Activated T-cell treated with anti-CD3 and anti-CD28 coated beads, Interleukin-2, amount 50 U/mL, for 72 hours (primary cell): ENCODE measurements around the gene PSEN1. TPM values are rescaled to one million over a fixed set of nuclear protein-coding genes. Genes with fewer than 3 reads are reported as not detected.

ENCODE experiments used
- ATAC-seq, 2 donors: fragments of 150-1000 bp; cut with Tn5 transposase; replicated peaks in 1 of 2; 2 replicates each; pipeline ENCODE4 v1.10.0; 2021; ENCODE audit warnings: moderate library complexity in 2 of 2, mild to moderate bottlenecking in 1 of 2
- DNase-seq, 2 donors: peaks; one replicate each; pipeline ENCODE4 v3.0.0; 2021 to 2022; ENCODE audit warnings: mixed read lengths in 1 of 2
- H3K27ac Mint-ChIP-seq: one replicate; pipeline ENCODE4 v1.8.0; 2022; ENCODE audit warnings: mild to moderate bottlenecking, moderate library complexity, mixed read lengths
- H3K27me3 Mint-ChIP-seq: one replicate; pipeline ENCODE4 v1.8.0; 2022; ENCODE audit warnings: low read depth, mixed read lengths
- H3K36me3 Mint-ChIP-seq, 2 donors: one replicate each; pipeline ENCODE4 v1.8.0; 2022; ENCODE audit warnings: mixed read lengths in 2 of 2, mild to moderate bottlenecking in 1 of 2; ENCODE audit not compliant: insufficient read depth in 2 of 2
- H3K4me1 Mint-ChIP-seq: one replicate; pipeline ENCODE4 v1.8.0; 2022; ENCODE audit warnings: low read depth, mixed read lengths
- H3K4me3 Mint-ChIP-seq, 2 donors: one replicate each; pipeline ENCODE4 v1.8.0; 2022; ENCODE audit warnings: mild to moderate bottlenecking in 2 of 2, mixed read lengths in 2 of 2, moderate library complexity in 2 of 2
- H3K9me3 Mint-ChIP-seq, 2 donors: one replicate each; pipeline ENCODE4 v1.8.0; 2022; ENCODE audit warnings: mixed read lengths in 2 of 2
- total RNA-seq, 2 donors: library from RNA; stranded (reverse); gene quantifications; one replicate each; pipeline ENCODE4 v1.2.3, GENCODE V29; 2022

PSEN1 gene
- total RNA-seq, 2 donors from 2014 or later: 40.1 to 42.2 TPM

DNA sequence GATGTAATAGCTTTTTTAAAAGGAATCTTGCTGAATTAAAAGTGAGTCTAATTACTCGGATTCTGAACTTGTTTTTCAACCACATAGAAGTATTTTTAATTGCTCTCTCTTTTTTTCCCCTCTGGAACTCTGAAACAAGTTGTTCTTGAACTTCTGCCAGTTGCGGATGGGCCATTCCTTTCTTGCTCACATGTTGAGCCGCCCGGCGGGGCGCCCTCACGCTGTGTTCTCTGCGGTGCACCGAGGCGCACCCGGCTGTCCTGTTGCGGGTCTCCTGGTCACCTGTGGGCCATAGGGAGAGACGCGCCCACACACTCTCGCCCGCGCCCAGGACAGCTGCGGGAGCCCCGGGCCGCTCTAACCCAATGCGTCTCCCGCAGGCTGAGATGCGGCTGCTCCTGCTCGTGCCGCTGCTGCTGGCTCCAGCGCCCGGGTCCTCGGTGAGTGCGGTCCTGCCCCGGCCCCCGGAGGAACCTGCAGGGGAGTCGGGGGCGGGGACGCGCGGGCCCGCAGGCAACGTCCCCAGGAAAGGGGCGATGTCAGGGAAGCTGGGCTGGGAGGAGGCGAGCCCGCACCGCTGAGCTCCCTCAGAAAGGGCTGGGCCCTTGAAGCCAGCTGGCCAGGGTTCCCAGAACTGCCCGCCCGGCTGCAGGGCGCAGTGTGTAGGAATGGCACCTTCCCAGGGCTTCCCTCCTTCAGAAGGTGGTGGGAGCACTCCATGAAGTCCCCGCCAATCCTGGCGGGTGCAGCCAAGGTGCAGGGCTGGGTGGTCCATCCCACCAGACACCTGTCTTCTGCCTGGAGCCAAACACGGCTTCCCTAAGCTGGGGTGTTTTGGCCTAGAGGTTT, 103.3 kb downstream of the PSEN1 start:
- H3K27ac Mint-ChIP-seq: no peak overlapping the region
- no peak overlapping the region for H3K4me3 Mint-ChIP-seq
- H3K4me1 Mint-ChIP-seq: peaks cover 42% of the 10 kb centered on the region
- H3K27me3 Mint-ChIP-seq: peaks cover 88% of the 10 kb centered on the region
- DNase-seq (no peak), ATAC-seq (no peak)
- H3K36me3 Mint-ChIP-seq: peaks cover 0 to 4% of the 10 kb centered on the region in 2 donors
- H3K9me3 Mint-ChIP-seq: no peaks in the 10 kb centered on the region

DNA sequence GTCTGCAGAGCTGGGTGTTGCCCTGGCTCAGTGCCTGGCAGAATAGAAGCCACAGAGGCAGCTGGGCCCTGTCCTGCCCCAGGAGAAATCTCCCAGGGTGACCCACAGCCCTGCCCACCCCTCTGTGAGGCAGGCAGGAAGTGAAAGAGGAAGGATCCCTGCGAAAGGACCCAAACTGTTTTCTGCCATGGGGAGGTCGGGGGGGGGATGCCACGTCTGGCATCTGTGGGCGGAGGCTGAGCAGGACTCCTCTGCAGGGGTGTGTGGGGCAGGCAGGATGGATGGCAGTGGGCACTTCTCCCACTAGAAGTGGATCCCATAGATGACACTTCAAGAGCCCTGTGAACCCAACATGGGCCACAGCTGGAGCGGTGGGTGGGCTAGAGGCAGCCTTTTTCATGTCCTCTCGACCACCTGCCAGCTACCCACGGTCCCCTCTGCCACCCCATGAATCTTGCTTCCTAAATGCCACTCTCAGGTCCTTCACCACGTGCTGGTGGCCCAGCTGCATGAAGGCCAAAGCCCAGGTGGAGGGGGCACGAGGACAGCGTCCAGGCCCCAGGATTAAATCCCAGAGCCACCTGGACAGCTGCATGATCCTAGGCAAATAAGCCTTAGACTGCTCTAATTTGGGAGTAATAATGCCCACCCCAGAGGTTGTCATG, 104.6 kb downstream of the PSEN1 start:
- H3K27ac Mint-ChIP-seq: no peak overlapping the region
- H3K36me3 Mint-ChIP-seq: peaks cover 0 to 4% of the 10 kb centered on the region in 2 donors
- H3K4me1 Mint-ChIP-seq: peaks cover 41% of the 10 kb centered on the region
- no peak overlapping the region for H3K4me3 Mint-ChIP-seq
- no peak for ATAC-seq
- no peaks in the 10 kb centered on the region for H3K9me3 Mint-ChIP-seq
- H3K27me3 Mint-ChIP-seq: peaks cover 80% of the 10 kb centered on the region
- DNase-seq: no peak

GRCh38 chr14:73241481-73242165, 105.3 kb downstream of the PSEN1 start:
- ATAC-seq (no peak), DNase-seq (no peak)
- Mint-ChIP-seq H3K36me3 (peaks cover 0 to 4% of the 10 kb centered on the region in 2 donors), H3K4me3 (no peak overlapping the region), H3K27ac (no peak overlapping the region), H3K4me1 (peaks cover 39% of the 10 kb centered on the region), H3K9me3 (no peaks in the 10 kb centered on the region), H3K27me3 (peaks cover 77% of the 10 kb centered on the region)

GRCh38 chr14:73242357-73242901, 106.1 kb downstream of the PSEN1 start:
- H3K27me3 Mint-ChIP-seq: peaks cover 78% of the 10 kb centered on the region
- no peaks in the 10 kb centered on the region for H3K36me3 Mint-ChIP-seq
- H3K4me3 Mint-ChIP-seq: no peak overlapping the region
- no peak for DNase-seq
- H3K27ac Mint-ChIP-seq: no peak overlapping the region
- H3K9me3 Mint-ChIP-seq: no peaks in the 10 kb centered on the region
- peaks cover 40% of the 10 kb centered on the region for H3K4me1 Mint-ChIP-seq
- peak in 1 of 2 donors; percentile 8 for ATAC-seq

DNA sequence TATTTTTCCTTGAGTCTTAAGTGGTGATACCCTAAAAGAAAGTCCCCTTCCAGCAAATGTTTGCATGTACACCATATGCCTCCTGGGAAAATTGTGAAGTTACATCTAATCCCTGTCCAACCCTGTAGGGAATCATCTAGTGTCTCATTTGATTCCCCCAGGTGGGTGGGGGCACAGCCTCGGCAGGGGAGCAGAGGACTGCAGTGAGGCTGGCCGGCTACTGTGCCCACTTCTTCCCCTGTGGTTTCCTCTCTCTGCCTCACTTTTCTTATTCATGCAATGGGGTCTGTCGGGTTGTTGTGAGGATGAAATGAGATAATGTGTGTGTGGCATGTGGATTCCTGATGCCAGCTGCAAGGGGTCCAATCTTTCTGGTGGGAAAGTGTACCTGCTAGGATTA, 107.0 kb downstream of the PSEN1 start:
- no peaks in the 10 kb centered on the region for H3K9me3 Mint-ChIP-seq
- ATAC-seq: no peak
- H3K27me3 Mint-ChIP-seq: peaks cover 80% of the 10 kb centered on the region
- no peaks in the 10 kb centered on the region for H3K36me3 Mint-ChIP-seq
- no peak overlapping the region for H3K4me3 Mint-ChIP-seq
- no peak for DNase-seq
- H3K27ac Mint-ChIP-seq: no peak overlapping the region
- peaks cover 47% of the 10 kb centered on the region for H3K4me1 Mint-ChIP-seq

DNA sequence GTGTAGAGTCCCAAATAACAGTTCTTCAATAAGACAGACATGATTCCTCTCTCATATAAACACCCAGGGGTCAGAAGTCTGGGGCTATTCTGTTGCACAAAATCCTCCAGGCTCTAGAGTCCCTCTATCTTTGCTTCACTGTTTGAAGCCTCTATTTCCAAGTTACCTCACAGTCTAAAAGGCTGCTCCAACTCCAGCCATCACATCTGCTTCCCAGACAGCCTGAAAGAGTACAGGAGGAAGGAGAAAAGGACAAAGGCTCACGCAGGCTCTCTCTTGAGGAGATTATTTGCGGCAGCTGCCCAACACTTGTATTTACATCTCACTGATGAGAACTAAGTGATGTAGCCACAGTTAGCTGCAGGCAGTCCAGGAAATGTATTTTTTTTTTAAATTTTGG, 107.4 kb downstream of the PSEN1 start:
- Mint-ChIP-seq H3K4me1 (peaks cover 46% of the 10 kb centered on the region), H3K9me3 (no peaks in the 10 kb centered on the region), H3K27me3 (peaks cover 76% of the 10 kb centered on the region), H3K4me3 (no peak overlapping the region), H3K36me3 (no peaks in the 10 kb centered on the region), H3K27ac (no peak overlapping the region)
- ATAC-seq: no peak
- no peak for DNase-seq

DNA sequence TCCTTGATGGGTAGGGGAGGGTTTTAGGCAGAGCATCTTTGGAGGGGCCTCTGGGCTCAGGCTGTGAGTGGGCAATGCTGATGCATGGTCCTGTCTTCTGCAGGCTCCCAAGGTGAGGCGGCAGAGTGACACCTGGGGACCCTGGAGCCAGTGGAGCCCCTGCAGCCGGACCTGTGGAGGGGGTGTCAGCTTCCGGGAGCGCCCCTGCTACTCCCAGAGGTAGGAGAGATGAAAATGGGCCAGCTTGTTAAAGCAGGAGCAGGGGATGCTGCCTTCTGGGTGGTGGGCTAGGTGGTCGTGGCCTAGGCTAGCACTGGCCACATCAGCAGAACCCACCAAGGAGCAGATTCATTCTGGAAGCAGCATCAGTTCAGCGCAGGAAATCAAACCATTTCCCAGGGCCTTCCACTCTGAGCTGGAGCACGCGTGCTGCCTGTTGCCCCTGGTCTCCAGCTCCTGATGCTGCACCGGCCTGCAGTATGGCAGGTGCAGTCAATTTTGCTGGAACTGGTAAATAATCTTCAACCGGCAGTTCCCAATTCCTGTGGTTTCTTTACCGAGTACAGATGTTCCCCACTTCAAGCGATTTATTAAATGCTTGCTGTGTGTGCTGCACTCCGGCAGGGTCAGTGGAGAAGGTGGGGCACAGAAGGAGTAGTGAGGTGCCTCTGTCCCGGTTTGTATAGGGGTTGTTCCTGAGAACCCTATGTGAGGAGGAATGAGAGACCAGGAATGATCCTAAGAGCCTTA, 108.4 kb downstream of the PSEN1 start:
- H3K9me3 Mint-ChIP-seq: no peaks in the 10 kb centered on the region
- DNase-seq (no peak), ATAC-seq (no peak)
- H3K36me3 Mint-ChIP-seq: no peaks in the 10 kb centered on the region
- peak overlapping the region; percentile 60 to 80 for H3K4me3 Mint-ChIP-seq
- H3K4me1 Mint-ChIP-seq: peaks cover 37% of the 10 kb centered on the region
- no peak overlapping the region for H3K27ac Mint-ChIP-seq
- H3K27me3 Mint-ChIP-seq: peaks cover 66% of the 10 kb centered on the region

DNA sequence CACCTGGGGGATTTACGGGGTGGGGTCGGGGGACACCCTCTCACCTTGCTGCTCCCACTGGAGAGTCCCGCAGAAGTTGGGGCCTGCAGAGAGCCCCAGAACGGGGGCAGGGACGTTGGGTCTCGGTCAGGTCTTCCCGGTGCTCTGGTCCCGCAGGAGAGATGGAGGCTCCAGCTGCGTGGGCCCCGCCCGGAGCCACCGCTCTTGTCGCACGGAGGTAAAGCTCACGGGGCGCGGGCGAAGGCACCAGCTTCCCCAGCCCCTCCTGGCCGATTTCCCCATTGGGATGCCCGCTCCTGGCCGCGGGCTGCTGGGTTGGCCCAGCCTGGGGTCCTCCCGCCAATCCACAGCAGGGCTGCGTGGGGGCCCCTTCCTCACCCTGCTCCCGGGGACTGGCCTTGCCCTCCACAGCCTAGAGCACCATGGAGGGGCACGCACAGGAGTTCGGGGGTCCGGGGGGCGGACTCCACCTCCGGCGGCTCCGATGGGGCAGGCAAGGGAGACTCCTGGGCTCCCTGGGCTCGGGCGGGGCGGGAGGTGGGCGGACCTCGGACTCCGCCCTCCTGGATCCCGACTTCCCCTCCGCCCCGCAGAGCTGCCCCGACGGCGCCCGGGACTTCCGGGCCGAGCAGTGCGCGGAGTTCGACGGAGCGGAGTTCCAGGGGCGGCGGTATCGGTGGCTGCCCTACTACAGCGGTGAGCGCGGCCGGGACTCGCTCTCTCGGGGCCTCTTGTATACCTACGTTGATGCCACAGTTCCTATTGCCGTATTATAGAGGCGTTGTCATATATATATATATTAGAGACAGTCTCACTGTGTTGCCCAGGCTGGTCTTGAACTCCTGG, 109.4 kb downstream of the PSEN1 start:
- H3K36me3 Mint-ChIP-seq: no peaks in the 10 kb centered on the region
- ATAC-seq: peak; percentile 86 to 90
- H3K4me3 Mint-ChIP-seq: peak overlapping the region; percentile 72 to 80
- peak; percentile 66 to 71 for DNase-seq
- no peak overlapping the region for H3K27ac Mint-ChIP-seq
- H3K4me1 Mint-ChIP-seq: peaks cover 37% of the 10 kb centered on the region
- H3K27me3 Mint-ChIP-seq: peaks cover 57% of the 10 kb centered on the region
- H3K9me3 Mint-ChIP-seq: no peaks in the 10 kb centered on the region

DNA sequence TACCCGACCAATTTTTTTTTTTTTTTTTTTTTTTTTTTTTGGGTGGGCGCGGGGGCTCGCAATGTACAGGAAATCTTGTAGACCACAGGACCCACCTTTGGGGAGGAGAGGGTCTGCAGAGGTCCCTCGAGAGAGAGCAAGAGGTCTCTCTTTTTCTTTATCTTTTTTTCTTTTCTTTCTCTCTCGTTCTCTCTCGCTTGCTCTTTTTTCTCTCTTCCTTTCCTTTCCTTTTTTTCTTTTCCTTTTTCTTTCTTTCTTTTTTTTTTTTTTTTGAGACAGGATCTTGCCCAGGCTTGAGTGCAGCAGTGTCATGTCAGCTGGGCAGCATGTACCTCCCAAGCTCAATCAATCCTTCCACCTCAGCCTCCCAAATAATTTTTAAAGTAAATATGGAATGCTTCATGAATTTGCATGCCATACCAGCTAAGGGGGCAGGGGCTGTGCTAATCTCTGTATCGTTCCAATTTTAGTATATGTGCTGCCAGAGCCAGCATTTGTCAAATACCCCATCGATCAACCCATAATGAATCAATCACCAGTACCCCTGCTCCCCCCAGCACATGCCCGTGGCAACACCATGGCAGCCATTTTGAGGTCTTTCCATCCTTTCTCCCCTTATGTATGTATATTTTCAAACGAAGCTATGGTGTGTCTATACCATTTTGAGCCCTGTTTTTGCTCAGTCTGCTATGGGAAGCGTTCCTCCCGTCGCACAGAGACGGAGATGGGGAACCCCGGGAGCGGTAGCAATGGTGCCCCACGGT, 110.3 kb downstream of the PSEN1 start:
- Mint-ChIP-seq H3K4me3 (peak overlapping the region; percentile 80 to 94), H3K27ac (peak overlapping the region; percentile 89), H3K9me3 (no peaks in the 10 kb centered on the region), H3K36me3 (no peaks in the 10 kb centered on the region), H3K4me1 (peaks cover 37% of the 10 kb centered on the region), H3K27me3 (peaks cover 49% of the 10 kb centered on the region)
- DNase-seq: no peak
- no peak for ATAC-seq

GRCh38 chr14:73248108-73248868, 112.0 kb downstream of the PSEN1 start:
- ATAC-seq (no peak), DNase-seq (no peak)
- no peaks in the 10 kb centered on the region for H3K36me3 Mint-ChIP-seq
- H3K27ac Mint-ChIP-seq: no peak overlapping the region
- H3K4me3 Mint-ChIP-seq: peak overlapping the region in 1 of 2 donors; percentile 11
- H3K4me1 Mint-ChIP-seq: peaks cover 28% of the 10 kb centered on the region
- no peaks in the 10 kb centered on the region for H3K9me3 Mint-ChIP-seq
- peaks cover 33% of the 10 kb centered on the region for H3K27me3 Mint-ChIP-seq

DNA sequence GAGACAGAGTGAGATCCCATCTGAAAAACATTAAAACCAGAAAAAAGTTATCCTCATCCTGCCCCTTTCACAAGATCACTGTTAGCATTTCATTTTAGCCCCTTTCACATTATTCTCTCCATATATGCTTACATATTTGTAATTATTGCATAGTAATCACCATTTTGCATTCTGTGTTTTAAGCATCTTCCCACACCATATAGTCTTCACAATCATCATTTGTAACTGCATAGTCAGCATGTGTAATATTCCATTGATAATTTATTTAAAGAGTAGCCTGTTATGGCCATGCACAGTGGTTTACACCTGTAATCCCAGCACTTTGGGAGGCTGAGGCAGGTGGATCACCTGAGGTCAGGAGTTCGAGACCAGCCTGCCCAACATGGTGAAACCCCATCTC, 112.8 kb downstream of the PSEN1 start:
- H3K9me3 Mint-ChIP-seq: no peaks in the 10 kb centered on the region
- H3K4me3 Mint-ChIP-seq: no peak overlapping the region
- no peak for DNase-seq
- H3K4me1 Mint-ChIP-seq: peaks cover 23% of the 10 kb centered on the region
- H3K36me3 Mint-ChIP-seq: no peaks in the 10 kb centered on the region
- no peak for ATAC-seq
- H3K27me3 Mint-ChIP-seq: peaks cover 25% of the 10 kb centered on the region
- H3K27ac Mint-ChIP-seq: no peak overlapping the region
